GM23338 (cell line): ENCODE measurements around the gene PNP. TPM values are rescaled to one million over a fixed set of nuclear protein-coding genes. Genes with fewer than 3 reads are reported as not detected.

Experiments
- ATAC-seq: fragments of 200-7000 bp; cut with Tn5 transposase; 3 replicates; pipeline ENCODE4 v1.9.1; 2020
- DNase-seq: peaks from one replicate; pipeline ENCODE4 v3.0.0-alpha.2; 2015; ENCODE audit warnings: low spot score
- H2AFZ ChIP-seq: fragments of 200-600 bp; sonication (generic); 2 replicates; pipeline ENCODE4 v1.8.0; 2016; ENCODE audit warnings: antibody characterized with exemption, mild to moderate bottlenecking, moderate library complexity
- H3F3A ChIP-seq: fragments of 200-600 bp; sonication (generic); replicated peaks from 2 replicates; pipeline ENCODE4 v1.8.0; 2017; ENCODE audit warnings: antibody characterized with exemption, mixed run types, low read depth
- H3K27ac ChIP-seq: fragments of 200-600 bp; sonication (generic); 2 replicates; pipeline ENCODE4 v1.6.1; 2016; ENCODE audit warnings: low read depth
- H3K27me3 ChIP-seq: fragments of 200-600 bp; sonication (generic); 2 replicates; pipeline ENCODE4 v1.8.0; 2016; ENCODE audit warnings: mild to moderate bottlenecking, mixed run types, moderate library complexity; ENCODE audit not compliant: insufficient read depth
- H3K36me3 ChIP-seq: fragments of 200-600 bp; sonication (generic); 2 replicates; pipeline ENCODE4 v1.8.0; 2016; ENCODE audit warnings: mild to moderate bottlenecking; ENCODE audit not compliant: insufficient read depth
- H3K4me1 ChIP-seq: fragments of 200-600 bp; sonication (generic); 2 replicates; pipeline ENCODE4 v1.8.0; 2016; ENCODE audit warnings: mild to moderate bottlenecking, moderate library complexity; ENCODE audit not compliant: insufficient read depth
- H3K4me2 ChIP-seq: fragments of 200-600 bp; sonication (generic); 2 replicates; pipeline ENCODE4 v1.7.1; 2017; ENCODE audit warnings: mixed run types
- H3K4me3 ChIP-seq: fragments of 200-600 bp; sonication (generic); 2 replicates; pipeline ENCODE4 v1.6.1; 2016; ENCODE audit warnings: mixed run types
- H3K79me2 ChIP-seq: fragments of 200-600 bp; sonication (generic); replicated peaks from 2 replicates; pipeline ENCODE4 v1.8.0; 2017; ENCODE audit warnings: mild to moderate bottlenecking; ENCODE audit not compliant: insufficient read depth
- H3K9me2 ChIP-seq: fragments of 200-600 bp; sonication (generic); 2 replicates; pipeline ENCODE4 v1.8.0; 2017; ENCODE audit not compliant: insufficient read depth
- H4K20me1 ChIP-seq: fragments of 200-600 bp; sonication (generic); replicated peaks from 2 replicates; pipeline ENCODE4 v1.8.0; 2017; ENCODE audit warnings: mild to moderate bottlenecking; ENCODE audit not compliant: insufficient read depth
- H3K27ac Mint-ChIP-seq: 2 replicates; pipeline ENCODE4 v1.8.0; 2020; ENCODE audit warnings: inconsistent platforms, mild to moderate bottlenecking, moderate library complexity, mixed read lengths
- H3K27me3 Mint-ChIP-seq: 3 replicates; pipeline ENCODE4 v1.8.0; 2022; ENCODE audit warnings: low read depth, mild to moderate bottlenecking, moderate library complexity, mixed read lengths, inconsistent platforms; ENCODE audit not compliant: insufficient read depth, poor library complexity
- H3K36me3 Mint-ChIP-seq: 3 replicates; pipeline ENCODE4 v1.8.0; 2021; ENCODE audit warnings: low read depth, mild to moderate bottlenecking, inconsistent platforms, moderate library complexity, mixed read lengths
- H3K4me1 Mint-ChIP-seq: 3 replicates; pipeline ENCODE4 v1.8.0; 2020; ENCODE audit warnings: mild to moderate bottlenecking, inconsistent platforms, mixed read lengths
- H3K4me3 Mint-ChIP-seq: 3 replicates; pipeline ENCODE4 v1.8.0; 2021; ENCODE audit warnings: moderate library complexity, mild to moderate bottlenecking, inconsistent platforms, mixed read lengths
- H3K9me3 Mint-ChIP-seq: 3 replicates; pipeline ENCODE4 v1.8.0; 2020; ENCODE audit warnings: moderate library complexity, mild to moderate bottlenecking, inconsistent platforms, mixed read lengths
- CREB1 ChIP-seq: fragments of 250-450 bp; sonication (Bioruptor Pico); IDR thresholded peaks from 2 replicates; pipeline ENCODE4 v1.5.0; 2020; ENCODE audit warnings: low read depth, mild to moderate bottlenecking, moderate library complexity
- CTCF ChIP-seq, 2 experiments: fragments of 200-600 bp in 1 of 2; sonication (generic) in 1 of 2; conservative IDR thresholded peaks; 2 replicates each; pipeline versions ENCODE4 v1.5.1 to v1.6.1; 2016 to 2017; ENCODE audit warnings: antibody characterized with exemption in 2 of 2, low read depth in 2 of 2, mild to moderate bottlenecking in 2 of 2, moderate library complexity in 1 of 2
- ETS1 ChIP-seq: IDR thresholded peaks from 2 replicates; pipeline ENCODE4 v1.6.1; 2016; ENCODE audit warnings: antibody characterized with exemption
- EZH2 ChIP-seq: fragments of 200-600 bp; sonication (generic); IDR thresholded peaks from one replicate; pipeline ENCODE4 v1.8.0; 2017; ENCODE audit warnings: antibody characterized with exemption, mild to moderate bottlenecking, low read depth; ENCODE audit not compliant: unreplicated experiment
- EZH2phosphoT487 ChIP-seq: fragments of 200-600 bp; sonication (generic); IDR thresholded peaks from one replicate; pipeline ENCODE4 v1.8.1; 2018; ENCODE audit warnings: antibody characterized with exemption; ENCODE audit not compliant: unreplicated experiment
- JUNB ChIP-seq: IDR thresholded peaks from one replicate; pipeline ENCODE4 v1.6.1; 2016; ENCODE audit warnings: antibody characterized with exemption; ENCODE audit not compliant: unreplicated experiment
- NANOG ChIP-seq: IDR thresholded peaks from 2 replicates; pipeline ENCODE4 v1.6.1; 2016; ENCODE audit warnings: antibody characterized with exemption, borderline replicate concordance
- POLR2AphosphoS5 ChIP-seq: IDR thresholded peaks from 2 replicates; pipeline ENCODE4 v1.6.1; 2016; ENCODE audit warnings: antibody characterized with exemption, low read depth
- REST ChIP-seq: IDR thresholded peaks from one replicate; pipeline ENCODE4 v1.6.1; 2018; ENCODE audit warnings: antibody characterized with exemption; ENCODE audit not compliant: unreplicated experiment
- STAT1 ChIP-seq: IDR thresholded peaks from one replicate; pipeline ENCODE4 v1.6.1; 2016; ENCODE audit warnings: antibody characterized with exemption; ENCODE audit not compliant: unreplicated experiment
- ZNF114 ChIP-seq: fragments of 250-450 bp; sonication (Bioruptor Pico); IDR thresholded peaks from 2 replicates; pipeline ENCODE4 v1.5.0; 2020; ENCODE audit warnings: mild to moderate bottlenecking, moderate library complexity
- ZNF331 ChIP-seq: fragments of 250-450 bp; sonication (Bioruptor Pico); IDR thresholded peaks from 2 replicates; pipeline ENCODE4 v1.5.0; 2020; ENCODE audit warnings: low read depth, mild to moderate bottlenecking, moderate library complexity
- ZNF462 ChIP-seq: fragments of 250-450 bp; sonication (Bioruptor Pico); IDR thresholded peaks from 2 replicates; pipeline ENCODE4 v1.5.0; 2020; ENCODE audit warnings: mild to moderate bottlenecking, moderate library complexity
- polyA plus RNA-seq: library from polyadenylated mRNA; unstranded; fragments of >200 nt; fragmentation: Nextera tagmentation; extraction: Ambion mirVana; gene quantifications from 2 replicates; pipeline ENCODE4 v1.2.1, GENCODE V29; 2016
- total RNA-seq: library from RNA; depleted of rRNA; stranded (reverse); fragments of >200 nt; shearing (Covaris generic); gene quantifications from 2 replicates; pipeline ENCODE4 v1.2.3, GENCODE V29; 2014

Gene PNP
- total and polyA plus RNA-seq, 2 experiments from 2014 or later = 60.7 to 102 TPM

- Histone ChIP-seq H3K9me2 (no peaks in the 10 kb centered on the region; the same call in 1 of the 2 replicates), H3K79me2 (no peaks in the 10 kb centered on the region), H3K4me3 (no peak overlapping the region), H4K20me1 (no peaks in the 10 kb centered on the region), H3K4me1 (peaks cover 21% of the 10 kb centered on the region), H2AFZ (peak overlapping the region; percentile 2; the same call in 1 of the 2 replicates), H3K4me2 (peak overlapping the region; percentile 5; the same call in 1 of the 2 replicates), H3K27ac (no peak overlapping the region), H3K36me3 (no peaks in the 10 kb centered on the region), H3F3A (no peaks in the 10 kb centered on the region; the same call in 1 of the 2 replicates), H3K27me3 (no peaks in the 10 kb centered on the region)
- TF ChIP-seq EZH2 (no peak), CREB1 (no peak), CTCF (conservative IDR thresholded peaks at IDR 0.05; ENCODE audit: low read depth in 2 of 2) (no peak), EZH2phosphoT487 (no peak), POLR2AphosphoS5 (no peak), REST (no peak), ZNF331 (CRISPR knock-in tag) (no peak), ZNF462 (CRISPR knock-in tag) (no peak), ETS1 (no peak), ZNF114 (CRISPR knock-in tag) (no peak), JUNB (no peak), NANOG (no peak), STAT1 (no peak)
- Mint-ChIP-seq H3K4me3 (no peak overlapping the region; the same call in 2 of the 3 replicates), H3K27ac (peak overlapping the region; percentile 30; the same call in 1 of the 2 replicates), H3K9me3 (peaks cover 8% of the 10 kb centered on the region; the same call in 2 of the 3 replicates), H3K36me3 (peaks cover 5% of the 10 kb centered on the region), H3K4me1 (peaks cover 33% of the 10 kb centered on the region), H3K27me3 (peaks cover 2% of the 10 kb centered on the region)
- DNase-seq = peak; percentile 49
- ATAC-seq = peak; percentile 74
Measured at GRCh38 chr14:20499108-20499507, 29.9 kb downstream of the PNP start.
